Measurements from ENCODE around the gene IFT80.
"Not testable (repeated sequence)": the region's sequence is repeated elsewhere in the genome, so short reads cannot be mapped to it uniquely, and the experiment has no call there.

IFT80 gene

DNA sequence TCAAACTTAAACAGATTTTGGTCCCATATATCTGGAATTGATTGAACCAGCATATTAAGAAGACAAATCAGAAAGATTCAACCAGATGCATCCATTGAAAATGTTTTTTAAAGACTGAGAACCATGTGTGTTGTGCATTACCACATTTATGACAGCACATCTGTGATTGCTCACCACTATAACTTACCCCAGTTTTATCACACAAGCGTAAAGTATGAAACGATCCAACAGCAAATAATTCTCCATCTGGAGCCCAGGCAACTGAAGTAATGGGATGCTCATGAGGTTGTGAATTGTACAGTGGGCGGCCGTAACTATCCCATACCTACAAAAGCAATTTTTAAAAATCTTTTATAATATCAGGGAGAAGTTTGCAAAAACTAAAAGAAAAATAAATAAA is 43.2 kb downstream of the IFT80 start:
- no peak for DNase-seq

- DNase-seq, result no peak
These were observed 52.5 kb downstream of the IFT80 start for GRCh38 chr3:160346511-160346910.

GRCh38 chr3:160343132-160343531 is 55.9 kb downstream of the IFT80 start:
- DNase-seq, result peak; percentile 68 to 83

- DNase-seq, result no peak
These were observed 58.7 kb downstream of the IFT80 start for GRCh38 chr3:160340351-160340750.

GRCh38 chr3:160331127-160331937 is 67.7 kb downstream of the IFT80 start:
- DNase-seq, result no peak

DNA sequence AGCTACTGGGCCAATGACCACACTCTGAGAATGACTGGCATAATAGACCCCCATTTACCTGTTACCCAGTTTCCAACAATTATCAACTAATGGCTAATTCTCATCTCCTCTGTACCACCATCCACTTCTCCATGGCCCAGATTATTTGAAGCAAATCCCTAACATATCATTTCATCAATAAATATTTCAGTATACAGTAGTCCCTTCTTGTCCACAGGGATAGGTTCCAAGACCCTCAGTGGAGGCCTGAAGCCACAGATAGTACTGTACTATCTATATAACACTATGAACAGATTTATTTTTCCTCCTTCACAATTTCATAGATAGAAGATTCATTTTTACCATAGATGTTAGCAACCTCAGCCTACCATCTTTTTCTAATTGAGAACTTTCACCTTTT is 68.3 kb downstream of the IFT80 start:
- DNase-seq, result no peak

DNA sequence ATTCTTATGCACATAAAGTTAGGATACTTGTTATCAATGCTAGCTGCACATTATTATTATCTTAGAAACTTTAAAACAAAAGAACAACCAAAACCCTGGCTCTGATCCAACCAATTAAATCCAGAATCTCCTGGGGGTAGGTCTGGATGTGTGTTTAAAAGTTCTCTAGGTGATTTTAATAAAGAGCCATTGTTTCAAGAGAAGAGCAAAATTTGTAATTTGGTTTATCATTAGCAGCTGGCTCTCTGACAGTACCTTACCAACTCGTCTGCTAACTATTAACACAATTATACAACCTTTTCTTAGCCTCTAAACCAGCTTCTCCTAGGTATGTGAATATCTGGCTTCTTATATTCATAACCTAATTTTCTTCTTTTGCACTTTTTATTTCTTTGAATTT is 68.9 kb downstream of the IFT80 start:
- no peak for DNase-seq

GRCh38 chr3:160326286-160326685 is 72.7 kb downstream of the IFT80 start:
- DNase-seq, result not testable (repeated sequence)

DNA sequence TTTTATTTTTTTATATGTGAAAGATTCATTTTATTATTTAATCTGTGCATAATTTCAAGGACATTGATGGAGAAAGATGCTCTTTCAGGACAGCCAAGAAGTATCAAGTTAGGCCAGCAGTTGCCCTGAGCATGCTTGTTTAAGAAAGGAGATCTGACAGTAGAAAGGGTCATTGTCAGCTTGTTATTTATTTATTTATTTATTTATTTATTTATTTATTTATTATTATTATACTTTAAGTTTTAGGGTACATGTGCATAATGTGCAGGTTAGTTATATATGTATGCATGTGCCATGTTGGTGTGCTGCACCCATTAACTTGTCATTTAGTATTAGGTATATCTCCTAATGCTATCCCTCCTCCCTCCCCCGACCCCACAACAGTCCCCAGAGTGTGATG is 77.2 kb downstream of the IFT80 start:
- DNase-seq, result not testable (repeated sequence)

- no peak for DNase-seq
These were observed 79.7 kb downstream of the IFT80 start for GRCh38 chr3:160319322-160319721.

GRCh38 chr3:160314995-160315394 is 84.0 kb downstream of the IFT80 start:
- DNase-seq, result no peak

DNA sequence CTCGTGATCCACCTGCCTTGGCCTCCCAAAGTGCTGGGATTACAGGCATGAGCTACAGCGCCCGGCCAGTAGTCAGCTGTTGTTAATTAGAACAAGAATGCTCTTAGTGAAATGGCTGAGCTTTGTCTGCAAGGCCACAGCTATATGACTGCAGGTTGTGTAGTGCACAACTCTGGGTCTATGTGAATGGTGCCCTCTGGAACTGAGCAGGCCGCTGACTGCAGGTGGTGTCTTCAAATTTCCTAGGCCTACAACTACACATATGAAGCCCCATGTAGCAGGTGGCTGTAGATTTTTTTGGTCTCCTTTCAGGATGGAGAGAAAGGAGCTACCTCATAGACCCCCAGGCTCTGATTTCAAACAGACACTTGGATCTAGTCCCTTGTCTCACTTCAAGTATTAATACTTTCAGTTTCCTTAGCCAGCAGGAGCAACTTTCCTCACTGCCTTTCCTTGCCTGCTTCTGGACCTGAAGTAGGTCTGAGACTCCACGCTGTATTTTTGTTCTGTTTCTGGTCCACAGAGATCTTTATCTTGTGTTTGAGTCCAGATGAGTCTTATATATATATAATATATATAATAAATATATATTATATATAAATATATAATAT is 86.9 kb downstream of the IFT80 start:
- DNase-seq, result peak in 1 of 2 experiments; percentile 17

DNA sequence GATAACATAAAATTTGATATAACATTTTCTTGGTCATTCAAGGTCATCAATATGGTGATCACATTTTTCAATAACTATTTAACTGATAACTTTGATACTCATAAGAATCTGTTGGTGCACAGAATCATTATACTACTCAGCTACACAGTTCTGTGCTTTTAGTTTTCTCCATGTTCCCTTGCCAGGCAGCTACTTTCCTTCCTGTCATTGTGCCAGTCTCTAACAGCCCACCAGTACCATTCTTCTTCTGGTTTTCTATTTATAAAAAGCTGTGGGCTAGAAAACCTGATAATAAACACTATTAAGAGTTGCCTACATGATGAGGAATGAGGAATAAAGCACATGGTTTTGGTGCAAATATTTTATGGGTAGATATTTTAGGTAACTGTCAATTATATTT is 96.2 kb downstream of the IFT80 start:
- DNase-seq, result no peak

DNA sequence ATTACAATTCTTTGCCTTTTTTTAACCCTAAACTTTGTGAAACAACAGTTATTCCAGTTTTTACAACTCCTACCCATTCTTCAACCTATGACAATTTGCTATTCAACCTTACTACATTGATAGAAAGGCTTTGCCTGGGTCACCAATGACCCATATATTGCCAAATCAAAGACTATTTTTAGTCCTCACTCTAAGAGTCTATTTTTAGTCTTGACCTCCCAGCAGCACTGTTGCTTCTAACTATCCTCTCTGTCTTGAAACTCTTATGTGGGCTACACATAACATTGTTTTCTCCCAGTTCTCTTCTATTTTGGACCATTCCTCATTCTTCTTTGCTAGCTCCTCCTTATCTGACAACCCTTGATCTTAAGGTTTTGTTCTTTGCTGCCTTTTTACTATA is 102.4 kb downstream of the IFT80 start:
- no peak for DNase-seq

GRCh38 chr3:160291909-160292299 is 107.1 kb downstream of the IFT80 start:
- DNase-seq, result no peak

- no peak for DNase-seq
These were observed 107.6 kb downstream of the IFT80 start for GRCh38 chr3:160291290-160291908.

DNA sequence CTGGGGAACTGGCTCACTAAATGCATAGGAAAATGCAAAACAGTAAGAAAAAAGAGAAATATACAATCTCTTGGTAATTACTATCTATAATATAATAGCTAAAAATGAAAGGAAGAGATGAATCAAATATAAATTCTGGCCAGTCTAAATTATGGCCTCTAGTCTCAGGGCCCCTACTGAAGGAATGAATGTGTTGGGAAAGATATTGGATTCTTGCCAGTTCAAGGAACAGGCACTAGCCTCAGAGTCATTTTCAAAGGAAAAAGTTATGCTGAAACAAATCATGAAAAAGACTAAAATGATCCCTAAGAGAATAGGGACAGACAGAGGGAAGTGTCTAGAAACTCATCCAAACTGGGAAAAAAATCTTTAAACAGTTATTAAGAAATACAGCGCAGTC is 111.4 kb downstream of the IFT80 start:
- no peak for DNase-seq

DNA sequence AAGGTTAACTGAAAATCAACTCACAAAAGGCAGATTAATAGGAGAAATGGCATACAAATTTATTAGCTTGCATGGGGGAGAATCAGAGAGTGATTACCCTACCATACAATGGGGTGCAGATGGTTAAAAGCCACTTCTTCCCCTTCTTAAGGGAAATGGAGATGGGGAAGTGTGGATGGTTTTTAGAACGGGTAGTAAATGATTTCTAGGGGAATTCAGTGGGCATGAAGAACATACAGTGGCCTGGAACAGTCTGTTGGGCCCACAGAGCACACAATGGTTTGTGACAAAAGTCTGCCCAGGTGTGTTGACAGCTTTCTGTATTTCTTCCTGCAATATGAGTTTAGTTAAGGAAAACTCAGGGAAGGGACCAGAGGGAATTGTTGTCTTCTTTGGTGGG is 112.8 kb downstream of the IFT80 start:
- DNase-seq, result no peak

GRCh38 chr3:160280836-160281235 is 118.2 kb downstream of the IFT80 start:
- no peak for DNase-seq

DNA sequence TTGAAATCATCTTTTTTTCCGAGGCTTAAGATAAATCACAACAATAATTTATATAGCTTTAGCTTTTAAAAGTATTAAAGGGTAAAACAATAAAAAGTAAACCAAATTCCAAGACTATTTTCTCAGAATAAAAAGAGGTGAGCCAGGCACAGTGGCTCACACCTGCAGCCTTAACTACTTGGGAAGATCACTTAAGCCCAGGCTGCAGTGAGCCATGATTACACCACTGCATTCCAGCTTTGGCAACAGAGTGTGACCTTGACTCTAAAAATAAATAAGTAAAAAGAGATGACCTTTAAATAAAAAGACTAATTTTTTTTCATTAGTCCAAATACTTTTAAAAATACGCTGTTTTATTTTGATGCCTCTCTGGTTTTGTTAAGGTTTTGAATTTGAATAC is 119.4 kb downstream of the IFT80 start:
- no peak for DNase-seq

- DNase-seq, result no peak
These were observed 120.8 kb downstream of the IFT80 start for GRCh38 chr3:160278210-160278609.

GRCh38 chr3:160265088-160265487 is 133.9 kb downstream of the IFT80 start:
- no peak for DNase-seq

DNA sequence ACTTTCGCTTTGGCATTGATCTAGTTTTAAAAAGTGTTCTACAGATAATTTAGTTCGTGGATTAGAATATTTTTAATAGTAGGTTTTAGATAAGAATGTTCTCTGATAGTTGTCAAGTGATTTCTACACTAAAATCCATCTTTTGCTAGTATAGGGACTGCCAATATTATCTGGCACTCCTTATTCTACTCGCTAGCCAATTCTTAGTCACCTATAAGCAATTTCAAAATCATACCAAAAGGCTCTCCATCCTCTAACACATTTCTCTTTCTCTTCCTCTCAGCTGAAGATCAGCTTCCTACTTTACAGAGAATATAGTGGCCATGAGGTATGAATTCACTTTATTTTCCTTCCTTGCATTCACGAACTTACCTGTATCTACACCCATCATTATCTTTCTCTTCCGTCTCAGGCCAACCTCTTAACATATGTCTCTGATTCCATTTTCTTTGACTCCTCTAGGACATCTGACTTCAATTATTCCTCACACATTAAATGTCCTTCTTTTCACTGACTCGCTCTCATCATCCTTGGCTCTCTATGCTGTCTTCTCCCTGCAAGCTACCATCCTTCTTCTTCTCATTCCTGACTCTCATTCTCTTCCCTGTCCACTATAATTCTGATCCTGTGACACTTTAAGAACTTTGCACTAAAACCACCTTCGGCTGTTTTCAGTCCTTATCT is 138.3 kb downstream of the IFT80 start:
- DNase-seq, result no peak

DNA sequence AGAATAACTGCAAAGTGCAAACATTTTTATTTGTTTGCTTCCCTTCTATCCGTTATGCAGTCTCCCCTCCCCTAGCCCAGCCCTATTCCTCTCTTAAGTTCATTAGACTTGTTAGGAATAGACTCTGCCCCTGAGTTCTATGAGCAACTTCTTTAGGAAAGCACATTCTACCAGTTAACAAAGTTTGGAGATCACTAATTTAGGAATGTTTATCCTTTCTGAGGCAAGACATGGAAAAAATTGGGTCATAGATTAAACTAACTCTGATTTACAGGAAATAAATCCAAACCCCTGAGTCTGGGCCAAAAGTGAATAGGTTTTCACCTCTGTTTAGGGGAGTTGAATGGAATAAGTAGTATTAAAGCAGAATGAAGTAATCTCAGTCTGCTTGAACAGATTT is 139.4 kb downstream of the IFT80 start:
- no peak for DNase-seq

All from Kasumi-1 (cell line).